ENCODE results near the gene TMEM106C. TPM values are rescaled to one million over a fixed set of nuclear protein-coding genes. Genes with fewer than 3 reads are reported as not detected.

TMEM106C gene
- total and polyA plus RNA-seq, 2 of the 13 experiments (the other 11 are each of a cell fraction or from before 2014, with no cell fraction given), result 132 to 192 TPM

DNA sequence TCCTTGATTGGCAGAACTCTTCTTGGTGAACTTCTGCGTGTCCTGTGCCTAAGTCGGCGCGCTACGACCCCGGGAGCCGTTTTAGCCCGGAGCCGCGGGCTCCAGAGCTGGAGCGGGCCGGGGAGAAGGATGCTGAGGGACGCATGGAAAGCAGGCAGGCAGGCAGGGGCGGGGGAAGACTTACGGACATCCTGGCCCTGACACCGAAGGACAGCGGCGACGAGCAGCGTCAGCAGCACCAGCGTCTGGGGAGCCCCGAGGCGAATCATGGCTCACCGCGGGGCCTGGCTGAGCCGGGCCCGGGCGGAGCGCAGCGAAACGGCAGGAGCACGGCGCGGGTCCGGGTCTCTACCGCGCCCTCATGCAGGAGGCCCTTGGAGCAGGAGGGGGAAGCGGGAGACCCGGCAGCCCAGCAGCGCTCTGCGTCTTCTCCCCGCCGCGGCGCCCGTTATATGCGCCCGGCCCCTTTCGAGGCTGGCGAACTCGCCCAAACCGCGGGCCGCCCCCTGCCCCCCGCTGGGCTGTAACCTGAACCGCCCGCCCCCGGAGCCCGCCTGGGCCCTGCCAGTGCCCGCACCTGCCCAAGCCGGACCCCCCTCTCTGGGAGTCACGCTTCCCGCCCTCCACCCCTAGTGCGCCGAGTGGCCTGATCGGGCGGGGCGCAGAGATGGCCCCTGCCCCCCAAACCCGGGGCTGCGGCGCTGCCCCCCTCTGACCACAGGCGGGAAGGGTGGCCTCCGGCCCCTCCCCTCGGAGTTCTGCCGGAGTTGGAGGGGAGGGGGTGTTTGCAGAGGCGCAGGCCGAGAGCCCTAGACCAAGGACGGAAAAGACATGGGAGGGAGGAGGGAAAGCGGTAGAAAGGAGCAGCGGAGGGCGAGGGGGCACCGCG is 40.9 kb downstream of the TMEM106C start, which contains the start of gene COL2A1 (continued):
- TF ChIP-seq ZNF567 (CRISPR knock-in tag; IDR thresholded peaks at IDR 0.05; ENCODE audit: borderline replicate concordance) (no peak), ZNF841 (CRISPR knock-in tag; IDR thresholded peaks at IDR 0.05; ENCODE audit: borderline replicate concordance) (no peak), TCF12 (IDR thresholded peaks at IDR 0.05) (no peak), TCF12 (CRISPR knock-in tag; IDR thresholded peaks at IDR 0.05) (no peak), ZNF33B (CRISPR knock-in tag; IDR thresholded peaks at IDR 0.05) (no peak), HMG20A (CRISPR knock-in tag; IDR thresholded peaks at IDR 0.05; ENCODE audit: borderline replicate concordance) (no peak), TARDBP (CRISPR knock-in tag; IDR thresholded peaks at IDR 0.05) (peak; percentile 69; the same call in 1 of the 2 replicates), HMG20B (CRISPR knock-in tag; conservative IDR thresholded peaks at IDR 0.05) (no peak), MYNN (CRISPR knock-in tag; IDR thresholded peaks at IDR 0.05; ENCODE audit: low read depth) (no peak), NFIC (IDR thresholded peaks at IDR 0.05; ENCODE audit: low read length) (no peak), GPN1 (CRISPR knock-in tag; IDR thresholded peaks at IDR 0.05; ENCODE audit: borderline replicate concordance) (no peak), ZFP36 (IDR thresholded peaks at IDR 0.05; ENCODE audit: borderline replicate concordance, low read depth, low read length, partially characterized antibody) (no peak), MIER3 (CRISPR knock-in tag; IDR thresholded peaks at IDR 0.05; ENCODE audit: borderline replicate concordance) (no peak), SP1 (IDR thresholded peaks at IDR 0.05) (no peak), SP1 (CRISPR knock-in tag; IDR thresholded peaks at IDR 0.05) (no peak), CBX1 (IDR thresholded peaks at IDR 0.05; ENCODE audit: low read depth) (no peak)
- TF ChIP-seq, protein P1, sequence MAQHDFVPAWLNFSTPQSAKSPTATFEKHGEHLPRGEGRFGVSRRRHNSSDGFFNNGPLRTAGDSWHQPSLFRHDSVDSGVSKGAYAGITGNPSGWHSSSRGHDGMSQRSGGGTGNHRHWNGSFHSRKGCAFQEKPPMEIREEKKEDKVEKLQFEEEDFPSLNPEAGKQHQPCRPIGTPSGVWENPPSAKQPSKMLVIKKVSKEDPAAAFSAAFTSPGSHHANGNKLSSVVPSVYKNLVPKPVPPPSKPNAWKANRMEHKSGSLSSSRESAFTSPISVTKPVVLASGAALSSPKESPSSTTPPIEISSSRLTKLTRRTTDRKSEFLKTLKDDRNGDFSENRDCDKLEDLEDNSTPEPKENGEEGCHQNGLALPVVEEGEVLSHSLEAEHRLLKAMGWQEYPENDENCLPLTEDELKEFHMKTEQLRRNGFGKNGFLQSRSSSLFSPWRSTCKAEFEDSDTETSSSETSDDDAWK (CRISPR knock-in tag; IDR thresholded peaks at IDR 0.05), result no peak
- TF ChIP-seq, protein P2, sequence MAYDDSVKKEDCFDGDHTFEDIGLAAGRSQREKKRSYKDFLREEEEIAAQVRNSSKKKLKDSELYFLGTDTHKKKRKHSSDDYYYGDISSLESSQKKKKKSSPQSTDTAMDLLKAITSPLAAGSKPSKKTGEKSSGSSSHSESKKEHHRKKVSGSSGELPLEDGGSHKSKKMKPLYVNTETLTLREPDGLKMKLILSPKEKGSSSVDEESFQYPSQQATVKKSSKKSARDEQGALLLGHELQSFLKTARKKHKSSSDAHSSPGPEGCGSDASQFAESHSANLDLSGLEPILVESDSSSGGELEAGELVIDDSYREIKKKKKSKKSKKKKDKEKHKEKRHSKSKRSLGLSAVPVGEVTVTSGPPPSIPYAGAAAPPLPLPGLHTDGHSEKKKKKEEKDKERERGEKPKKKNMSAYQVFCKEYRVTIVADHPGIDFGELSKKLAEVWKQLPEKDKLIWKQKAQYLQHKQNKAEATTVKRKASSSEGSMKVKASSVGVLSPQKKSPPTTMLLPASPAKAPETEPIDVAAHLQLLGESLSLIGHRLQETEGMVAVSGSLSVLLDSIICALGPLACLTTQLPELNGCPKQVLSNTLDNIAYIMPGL (CRISPR knock-in tag; IDR thresholded peaks at IDR 0.05; ENCODE audit: borderline replicate concordance in 1 of 2, low read depth in 1 of 2), result no peak
- TF ChIP-seq, protein P3, sequence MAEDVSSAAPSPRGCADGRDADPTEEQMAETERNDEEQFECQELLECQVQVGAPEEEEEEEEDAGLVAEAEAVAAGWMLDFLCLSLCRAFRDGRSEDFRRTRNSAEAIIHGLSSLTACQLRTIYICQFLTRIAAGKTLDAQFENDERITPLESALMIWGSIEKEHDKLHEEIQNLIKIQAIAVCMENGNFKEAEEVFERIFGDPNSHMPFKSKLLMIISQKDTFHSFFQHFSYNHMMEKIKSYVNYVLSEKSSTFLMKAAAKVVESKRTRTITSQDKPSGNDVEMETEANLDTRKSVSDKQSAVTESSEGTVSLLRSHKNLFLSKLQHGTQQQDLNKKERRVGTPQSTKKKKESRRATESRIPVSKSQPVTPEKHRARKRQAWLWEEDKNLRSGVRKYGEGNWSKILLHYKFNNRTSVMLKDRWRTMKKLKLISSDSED (CRISPR knock-in tag; IDR thresholded peaks at IDR 0.05), result no peak
- TF ChIP-seq, protein P4, sequence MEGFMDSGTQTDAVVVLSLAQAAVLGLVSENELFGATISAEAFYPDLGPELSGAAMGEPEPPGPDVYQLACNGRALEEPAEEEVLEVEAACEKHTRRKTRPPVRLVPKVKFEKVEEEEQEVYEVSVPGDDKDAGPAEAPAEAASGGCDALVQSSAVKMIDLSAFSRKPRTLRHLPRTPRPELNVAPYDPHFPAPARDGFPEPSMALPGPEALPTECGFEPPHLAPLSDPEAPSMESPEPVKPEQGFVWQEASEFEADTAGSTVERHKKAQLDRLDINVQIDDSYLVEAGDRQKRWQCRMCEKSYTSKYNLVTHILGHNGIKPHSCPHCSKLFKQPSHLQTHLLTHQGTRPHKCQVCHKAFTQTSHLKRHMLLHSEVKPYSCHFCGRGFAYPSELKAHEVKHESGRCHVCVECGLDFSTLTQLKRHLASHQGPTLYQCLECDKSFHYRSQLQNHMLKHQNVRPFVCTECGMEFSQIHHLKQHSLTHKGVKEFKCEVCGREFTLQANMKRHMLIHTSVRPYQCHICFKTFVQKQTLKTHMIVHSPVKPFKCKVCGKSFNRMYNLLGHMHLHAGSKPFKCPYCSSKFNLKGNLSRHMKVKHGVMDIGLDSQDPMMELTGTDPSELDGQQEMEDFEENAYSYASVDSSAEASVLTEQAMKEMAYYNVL (CRISPR knock-in tag; IDR thresholded peaks at IDR 0.05; ENCODE audit: borderline replicate concordance), result no peak; the same call in 1 of the 2 replicates
- TF ChIP-seq, protein P5, sequence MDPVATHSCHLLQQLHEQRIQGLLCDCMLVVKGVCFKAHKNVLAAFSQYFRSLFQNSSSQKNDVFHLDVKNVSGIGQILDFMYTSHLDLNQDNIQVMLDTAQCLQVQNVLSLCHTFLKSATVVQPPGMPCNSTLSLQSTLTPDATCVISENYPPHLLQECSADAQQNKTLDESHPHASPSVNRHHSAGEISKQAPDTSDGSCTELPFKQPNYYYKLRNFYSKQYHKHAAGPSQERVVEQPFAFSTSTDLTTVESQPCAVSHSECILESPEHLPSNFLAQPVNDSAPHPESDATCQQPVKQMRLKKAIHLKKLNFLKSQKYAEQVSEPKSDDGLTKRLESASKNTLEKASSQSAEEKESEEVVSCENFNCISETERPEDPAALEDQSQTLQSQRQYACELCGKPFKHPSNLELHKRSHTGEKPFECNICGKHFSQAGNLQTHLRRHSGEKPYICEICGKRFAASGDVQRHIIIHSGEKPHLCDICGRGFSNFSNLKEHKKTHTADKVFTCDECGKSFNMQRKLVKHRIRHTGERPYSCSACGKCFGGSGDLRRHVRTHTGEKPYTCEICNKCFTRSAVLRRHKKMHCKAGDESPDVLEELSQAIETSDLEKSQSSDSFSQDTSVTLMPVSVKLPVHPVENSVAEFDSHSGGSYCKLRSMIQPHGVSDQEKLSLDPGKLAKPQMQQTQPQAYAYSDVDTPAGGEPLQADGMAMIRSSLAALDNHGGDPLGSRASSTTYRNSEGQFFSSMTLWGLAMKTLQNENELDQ (CRISPR knock-in tag; IDR thresholded peaks at IDR 0.05; ENCODE audit: borderline replicate concordance), result no peak

Data from HepG2 (cell line).